ENCODE results near the gene MYO1G. TPM values are rescaled to one million over a fixed set of nuclear protein-coding genes. Genes with fewer than 3 reads are reported as not detected.

Gene MYO1G
- total RNA-seq, 2 donors from 2014 or later = 0.11 to 0.33 TPM

GRCh38 chr7:44912775-44913347 lies 66.0 kb downstream of the MYO1G start:
- H3K27ac ChIP-seq (ENCODE audit: low read depth, low read length) = no peak overlapping the region
- no peak overlapping the region for H3K4me3 ChIP-seq (ENCODE audit: low read length)
- H3K36me3 Mint-ChIP-seq (ENCODE audit: low read depth) = no peaks in the 10 kb centered on the region
- H3K4me3 Mint-ChIP-seq = no peak overlapping the region
- peak; percentile 70 for DNase-seq
- no peak overlapping the region for H3K27ac Mint-ChIP-seq
- peaks cover 5% of the 10 kb centered on the region for H3K4me1 Mint-ChIP-seq
- H3K9me3 ChIP-seq (ENCODE audit: control insufficient read depth, low read length) = no peaks in the 10 kb centered on the region
- WGBS, 2 experiments (ENCODE audit: insufficient coverage in 1 of 2, insufficient read length in 1 of 2) = 67 to 76% methylated on average over 4 to 7 of the region's 7 CpGs
- peaks cover 2% of the 10 kb centered on the region for H3K27me3 Mint-ChIP-seq (ENCODE audit: insufficient read depth)
- H3K9ac ChIP-seq (ENCODE audit: extremely low read depth, low read length, poor library complexity, severe bottlenecking) = no peak overlapping the region
- H3K4me1 ChIP-seq (ENCODE audit: control insufficient read depth, insufficient read depth, low read length) = no peaks in the 10 kb centered on the region
- TF ChIP-seq CTCF (conservative IDR thresholded peaks at IDR 0.05) = no peak
- no peaks in the 10 kb centered on the region for H3K36me3 ChIP-seq (ENCODE audit: control insufficient read depth, insufficient read depth, low read length)
- no peaks in the 10 kb centered on the region for H3K9me3 Mint-ChIP-seq
- H3K27me3 ChIP-seq (ENCODE audit: control insufficient read depth, insufficient read depth, low read length, poor library complexity, severe bottlenecking) = no peaks in the 10 kb centered on the region

Other genes starting within 250 kb of the MYO1G start
- 10 to 100 TPM; 85.6 to 98.2 TPM for gene ZMIZ2, start 230.2 kb downstream of the MYO1G start, total RNA-seq
- 1,000 to 10,000 TPM; 1,857 to 1,899 TPM for gene PPIA, start 182.3 kb downstream of the MYO1G start, total RNA-seq
- 100 to 1,000 TPM; 179 to 201 TPM for gene H2AZ2, start 130.9 kb downstream of the MYO1G start, total RNA-seq
- 10 to 100 TPM; 24.7 to 29.8 TPM for gene PURB, start 93.5 kb downstream of the MYO1G start, total RNA-seq
- 10 to 100 TPM; 37.4 to 38.1 TPM for gene CCM2, start 21.2 kb upstream of the MYO1G start, total RNA-seq
- 1 to 10 TPM; 5.8 to 6.7 TPM for gene NACAD, start 110.0 kb upstream of the MYO1G start, total RNA-seq
- 10 to 100 TPM; 66.7 to 95.9 TPM for gene TBRG4, start 132.7 kb upstream of the MYO1G start, total RNA-seq
- not detected for gene RAMP3, start 178.8 kb upstream of the MYO1G start, total RNA-seq